Smooth muscle cell (in vitro differentiated cells): Measurements from ENCODE around the gene COQ3. TPM values are rescaled to one million over a fixed set of nuclear protein-coding genes. Genes with fewer than 3 reads are reported as not detected.

ENCODE experiments used
- DNase-seq: peaks from one replicate; lab custom pipeline; 2025; ENCODE audit not compliant: unreplicated experiment; lab: John Stamatoyannopoulos, UW
- H2AFZ ChIP-seq: fragments of 200-600 bp; sonication (generic); 2 replicates; pipeline ENCODE4 v1.6.0; 2016; ENCODE audit warnings: antibody characterized with exemption, low read depth, mild to moderate bottlenecking
- H3F3A ChIP-seq: fragments of 200-600 bp; sonication (generic); 2 replicates; pipeline ENCODE4 v1.6.0; 2017; ENCODE audit warnings: antibody characterized with exemption, low read depth
- H3K27ac ChIP-seq: fragments of 200-600 bp; sonication (generic); 2 replicates; pipeline ENCODE4 v1.5.1; 2016; ENCODE audit warnings: low read depth, mild to moderate bottlenecking
- H3K27me3 ChIP-seq: fragments of 200-600 bp; sonication (generic); 2 replicates; pipeline ENCODE4 v1.6.1; 2016; ENCODE audit warnings: low read depth, mild to moderate bottlenecking
- H3K36me3 ChIP-seq: fragments of 200-600 bp; sonication (generic); 2 replicates; pipeline ENCODE4 v1.5.1; 2016; ENCODE audit warnings: low read depth
- H3K4me1 ChIP-seq: fragments of 200-600 bp; sonication (generic); 2 replicates; pipeline ENCODE4 v1.5.1; 2016; ENCODE audit warnings: low read depth
- H3K4me2 ChIP-seq: fragments of 200-600 bp; sonication (generic); 2 replicates; pipeline ENCODE4 v1.6.0; 2016; ENCODE audit warnings: mild to moderate bottlenecking
- H3K4me3 ChIP-seq: fragments of 200-600 bp; sonication (generic); 2 replicates; pipeline ENCODE4 v1.5.1; 2016; ENCODE audit warnings: mild to moderate bottlenecking
- H3K79me2 ChIP-seq: fragments of 200-600 bp; sonication (generic); 2 replicates; pipeline ENCODE4 v1.6.0; 2016; ENCODE audit warnings: low read depth, mild to moderate bottlenecking
- H3K9ac ChIP-seq: fragments of 200-600 bp; sonication (generic); 2 replicates; pipeline ENCODE4 v1.6.0; 2016; ENCODE audit warnings: low read depth
- H3K9me3 ChIP-seq: fragments of 200-600 bp; sonication (generic); replicated peaks from 2 replicates; pipeline ENCODE4 v1.5.1; 2016; ENCODE audit warnings: low read depth
- H4K20me1 ChIP-seq: fragments of 200-600 bp; sonication (generic); 2 replicates; pipeline ENCODE4 v1.6.0; 2016; ENCODE audit warnings: low read depth
- WGBS: methylation state at CpG from one replicate; pipeline ENCODE4 v1.1.7; 2016; ENCODE audit warnings: low lambda C conversion rate; 5-methylcytosine and 5-hydroxymethylcytosine counted together
- polyA plus RNA-seq: library from polyadenylated mRNA; unstranded; fragments of >200 nt; fragmentation: Nextera tagmentation; extraction: Ambion mirVana; gene quantifications from 2 replicates; pipeline ENCODE4 v1.2.1, GENCODE V29; 2016
- total RNA-seq: library from RNA; depleted of rRNA; stranded (reverse); fragments of >200 nt; gene quantifications from 2 replicates; pipeline ENCODE4 v1.2.3, GENCODE V29; 2014
- TF ChIP-seq, protein P1 (sequence below): fragments of 200-600 bp; sonication (generic); IDR thresholded peaks from 2 replicates; pipeline ENCODE4 v1.5.1; 2017; ENCODE audit warnings: borderline replicate concordance, mild to moderate bottlenecking, antibody characterized with exemption; ENCODE audit not compliant: insufficient read depth, poor library complexity, severe bottlenecking

COQ3 gene
- total and polyA plus RNA-seq, 2 experiments from 2014 or later = 5.0 to 12.2 TPM

GRCh38 chr6:99412065-99412464, 18.1 kb upstream of the COQ3 start:
- no peaks in the 10 kb centered on the region for H3F3A ChIP-seq
- no peaks in the 10 kb centered on the region for H3K9me3 ChIP-seq
- H3K27ac ChIP-seq = peak overlapping the region; percentile 1
- no peaks in the 10 kb centered on the region for H3K4me1 ChIP-seq
- peaks cover 83% of the 10 kb centered on the region for H4K20me1 ChIP-seq
- H3K79me2 ChIP-seq = peaks cover 79% of the 10 kb centered on the region
- WGBS = 94% methylated on average over 1 of the region's 1 CpG
- H3K9ac ChIP-seq = no peak overlapping the region
- H3K27me3 ChIP-seq = no peaks in the 10 kb centered on the region
- TF ChIP-seq, protein P1, sequence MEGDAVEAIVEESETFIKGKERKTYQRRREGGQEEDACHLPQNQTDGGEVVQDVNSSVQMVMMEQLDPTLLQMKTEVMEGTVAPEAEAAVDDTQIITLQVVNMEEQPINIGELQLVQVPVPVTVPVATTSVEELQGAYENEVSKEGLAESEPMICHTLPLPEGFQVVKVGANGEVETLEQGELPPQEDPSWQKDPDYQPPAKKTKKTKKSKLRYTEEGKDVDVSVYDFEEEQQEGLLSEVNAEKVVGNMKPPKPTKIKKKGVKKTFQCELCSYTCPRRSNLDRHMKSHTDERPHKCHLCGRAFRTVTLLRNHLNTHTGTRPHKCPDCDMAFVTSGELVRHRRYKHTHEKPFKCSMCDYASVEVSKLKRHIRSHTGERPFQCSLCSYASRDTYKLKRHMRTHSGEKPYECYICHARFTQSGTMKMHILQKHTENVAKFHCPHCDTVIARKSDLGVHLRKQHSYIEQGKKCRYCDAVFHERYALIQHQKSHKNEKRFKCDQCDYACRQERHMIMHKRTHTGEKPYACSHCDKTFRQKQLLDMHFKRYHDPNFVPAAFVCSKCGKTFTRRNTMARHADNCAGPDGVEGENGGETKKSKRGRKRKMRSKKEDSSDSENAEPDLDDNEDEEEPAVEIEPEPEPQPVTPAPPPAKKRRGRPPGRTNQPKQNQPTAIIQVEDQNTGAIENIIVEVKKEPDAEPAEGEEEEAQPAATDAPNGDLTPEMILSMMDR = no peak
- no peak for DNase-seq
- H3K4me3 ChIP-seq = no peak overlapping the region
- H2AFZ ChIP-seq = no peak overlapping the region
- H3K4me2 ChIP-seq = no peak overlapping the region
- peaks cover 12% of the 10 kb centered on the region for H3K36me3 ChIP-seq

DNA sequence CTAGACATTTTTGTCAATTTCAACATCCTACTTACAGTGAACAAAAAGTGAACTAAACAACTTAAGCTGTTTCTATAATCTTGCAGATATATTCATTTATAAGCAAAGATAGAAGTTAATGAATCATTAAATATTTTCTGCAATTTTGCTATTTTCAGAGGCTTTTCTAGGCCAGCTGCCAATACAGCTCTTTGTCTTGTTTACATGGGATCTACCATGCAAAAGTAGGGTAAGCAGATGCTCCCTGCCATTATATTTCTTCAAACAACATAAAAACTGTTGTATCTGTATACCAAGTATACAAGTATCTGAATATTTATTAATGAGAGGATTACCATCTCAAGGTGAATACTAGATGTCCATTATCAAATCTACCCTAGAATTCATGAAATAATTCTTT, 15.7 kb upstream of the COQ3 start:
- no peaks in the 10 kb centered on the region for H3F3A ChIP-seq
- no peaks in the 10 kb centered on the region for H3K4me1 ChIP-seq
- DNase-seq = no peak
- TF ChIP-seq, protein P1 = no peak
- peaks cover 59% of the 10 kb centered on the region for H4K20me1 ChIP-seq
- H3K27me3 ChIP-seq = no peaks in the 10 kb centered on the region
- no peak overlapping the region for H3K27ac ChIP-seq
- no peak overlapping the region for H2AFZ ChIP-seq
- H3K36me3 ChIP-seq = peaks cover 32% of the 10 kb centered on the region
- H3K79me2 ChIP-seq = peaks cover 55% of the 10 kb centered on the region
- H3K4me3 ChIP-seq = no peak overlapping the region
- H3K9ac ChIP-seq = no peak overlapping the region
- H3K4me2 ChIP-seq = no peak overlapping the region
- H3K9me3 ChIP-seq = no peaks in the 10 kb centered on the region

GRCh38 chr6:99407076-99407475, 13.1 kb upstream of the COQ3 start:
- Histone ChIP-seq H3K36me3 (peaks cover 50% of the 10 kb centered on the region), H3K27me3 (no peaks in the 10 kb centered on the region), H3K4me1 (no peaks in the 10 kb centered on the region), H3K9ac (no peak overlapping the region), H3F3A (no peaks in the 10 kb centered on the region), H3K9me3 (no peaks in the 10 kb centered on the region), H3K4me2 (no peak overlapping the region), H3K79me2 (peaks cover 30% of the 10 kb centered on the region), H4K20me1 (peaks cover 37% of the 10 kb centered on the region), H3K27ac (no peak overlapping the region), H3K4me3 (no peak overlapping the region), H2AFZ (no peak overlapping the region)
- DNase-seq = no peak
- WGBS = 85% methylated on average over 7 of the region's 7 CpGs
- TF ChIP-seq, protein P1 = no peak

DNA sequence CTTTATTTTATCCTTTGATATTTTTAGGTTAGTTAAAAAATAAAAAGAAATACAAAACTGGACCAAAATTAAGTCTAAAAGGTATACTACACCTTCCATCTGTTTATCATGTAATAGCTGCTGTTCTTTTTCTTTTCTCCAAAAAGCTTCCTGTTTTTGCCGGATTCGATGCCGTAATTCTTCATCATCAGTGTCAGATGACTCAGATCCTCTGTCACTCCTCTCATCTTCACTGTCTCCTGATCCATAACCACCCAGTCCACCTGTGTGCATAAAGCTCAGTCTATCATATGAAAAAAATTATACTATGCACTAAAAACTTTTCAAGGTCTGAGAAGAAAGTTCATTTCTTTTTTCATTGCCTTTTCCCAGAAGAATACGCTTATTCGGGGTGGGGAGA, 8.5 kb upstream of the COQ3 start:
- H3K4me1 ChIP-seq = no peaks in the 10 kb centered on the region
- H3K27me3 ChIP-seq = no peaks in the 10 kb centered on the region
- H3K9ac ChIP-seq = no peak overlapping the region
- H3K4me3 ChIP-seq = no peak overlapping the region
- H3F3A ChIP-seq = peaks cover 12% of the 10 kb centered on the region
- peaks cover 1% of the 10 kb centered on the region for H3K79me2 ChIP-seq
- TF ChIP-seq, protein P1 = no peak
- no peak overlapping the region for H2AFZ ChIP-seq
- peaks cover 66% of the 10 kb centered on the region for H3K36me3 ChIP-seq
- no peak overlapping the region for H3K27ac ChIP-seq
- H3K9me3 ChIP-seq = no peaks in the 10 kb centered on the region
- 97% methylated on average over 5 of the region's 5 CpGs for WGBS
- H3K4me2 ChIP-seq = no peak overlapping the region
- peaks cover 5% of the 10 kb centered on the region for H4K20me1 ChIP-seq
- no peak for DNase-seq
